ENCODE data around the gene TRIO. TPM values are rescaled to one million over a fixed set of nuclear protein-coding genes. Genes with fewer than 3 reads are reported as not detected.

The TRIO gene
- polyA plus RNA-seq, 1 experiment = 176 TPM

DNA sequence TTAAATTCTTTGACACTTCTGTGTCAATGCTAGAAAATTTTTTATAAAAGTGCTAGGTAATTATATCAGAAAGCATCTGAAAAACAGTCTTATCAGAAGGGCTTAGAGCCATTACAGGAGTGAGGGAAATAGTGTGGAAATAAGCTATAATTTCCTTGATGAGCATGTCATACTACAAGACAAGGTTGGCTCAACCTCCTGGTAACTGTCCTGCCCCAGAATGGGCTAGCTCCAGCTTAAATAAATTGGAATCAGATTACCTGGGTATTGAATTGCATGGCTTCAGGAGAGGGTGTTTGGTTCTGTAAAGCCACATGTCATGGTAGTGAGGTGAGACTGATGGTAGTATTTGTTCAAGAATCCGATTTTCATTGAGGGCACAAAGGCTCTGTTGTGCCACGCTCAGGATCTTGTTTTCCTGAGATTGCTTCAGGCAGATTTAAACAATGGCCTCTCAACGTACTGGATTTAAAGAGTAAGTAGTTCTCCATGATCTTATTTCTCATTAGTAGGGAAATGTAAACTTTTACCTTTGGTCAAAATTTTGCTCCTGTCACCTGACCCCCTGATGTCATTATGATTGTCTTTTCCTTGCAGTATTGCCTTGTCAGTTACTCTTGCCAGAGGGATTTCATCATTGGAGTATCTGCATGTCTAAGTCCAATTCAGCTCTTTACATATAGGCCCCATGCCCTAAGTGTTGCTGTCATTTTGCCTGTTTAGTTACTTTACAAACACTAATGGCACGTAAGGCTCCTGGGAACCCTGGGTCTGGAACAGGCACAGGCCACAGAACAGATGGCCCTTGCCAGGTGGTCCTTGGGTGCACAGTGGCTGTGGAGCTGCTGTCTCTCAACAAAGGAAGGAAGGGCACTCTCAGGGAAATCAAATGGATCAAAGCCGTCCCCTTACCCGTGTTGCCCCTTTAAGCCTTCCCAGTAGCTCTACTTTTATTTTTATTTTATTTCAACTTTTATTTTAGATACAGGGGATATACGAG is 21.3 kb downstream of the TRIO start:
- H3K27me3 ChIP-seq (ENCODE audit: control insufficient read depth, insufficient read depth, low read length) = no peaks in the 10 kb centered on the region
- H3K36me3 ChIP-seq (ENCODE audit: control insufficient read depth, insufficient read depth, low read length) = no peaks in the 10 kb centered on the region; the same call in 1 of the 2 replicates
- POLR2A ChIA-PET = no interaction called here
- TF ChIP-seq, protein P1, sequence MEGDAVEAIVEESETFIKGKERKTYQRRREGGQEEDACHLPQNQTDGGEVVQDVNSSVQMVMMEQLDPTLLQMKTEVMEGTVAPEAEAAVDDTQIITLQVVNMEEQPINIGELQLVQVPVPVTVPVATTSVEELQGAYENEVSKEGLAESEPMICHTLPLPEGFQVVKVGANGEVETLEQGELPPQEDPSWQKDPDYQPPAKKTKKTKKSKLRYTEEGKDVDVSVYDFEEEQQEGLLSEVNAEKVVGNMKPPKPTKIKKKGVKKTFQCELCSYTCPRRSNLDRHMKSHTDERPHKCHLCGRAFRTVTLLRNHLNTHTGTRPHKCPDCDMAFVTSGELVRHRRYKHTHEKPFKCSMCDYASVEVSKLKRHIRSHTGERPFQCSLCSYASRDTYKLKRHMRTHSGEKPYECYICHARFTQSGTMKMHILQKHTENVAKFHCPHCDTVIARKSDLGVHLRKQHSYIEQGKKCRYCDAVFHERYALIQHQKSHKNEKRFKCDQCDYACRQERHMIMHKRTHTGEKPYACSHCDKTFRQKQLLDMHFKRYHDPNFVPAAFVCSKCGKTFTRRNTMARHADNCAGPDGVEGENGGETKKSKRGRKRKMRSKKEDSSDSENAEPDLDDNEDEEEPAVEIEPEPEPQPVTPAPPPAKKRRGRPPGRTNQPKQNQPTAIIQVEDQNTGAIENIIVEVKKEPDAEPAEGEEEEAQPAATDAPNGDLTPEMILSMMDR (IDR thresholded peaks at IDR 0.05; ENCODE audit: insufficient read depth, low read depth, low read length) = no peak
- CTCF ChIA-PET = interaction anchor here (0.6 kb wide), 1 partner anchor 12 kb away, joined by 3 read pairs; no protein-coding TSS in a partner anchor
- no peak overlapping the region for H3K4me3 ChIP-seq (ENCODE audit: low read depth, low read length)
- no peak for DNase-seq (ENCODE audit: low read depth)

GRCh38 chr5:14165375-14166106 is 22.4 kb downstream of the TRIO start:
- ChIA-PET CTCF (interaction anchor here (0.6 to 1.0 kb wide), 2 partner anchors 11 to 57 kb away, joined by 3 read pairs; no protein-coding TSS in a partner anchor), POLR2A (no interaction called here)
- Histone ChIP-seq H3K36me3 (ENCODE audit: control insufficient read depth, insufficient read depth, low read length) (no peaks in the 10 kb centered on the region; the same call in none of the 2 replicates), H3K4me3 (ENCODE audit: low read depth, low read length) (no peak overlapping the region), H3K27me3 (ENCODE audit: control insufficient read depth, insufficient read depth, low read length) (no peaks in the 10 kb centered on the region)
- TF ChIP-seq, protein P1 (IDR thresholded peaks at IDR 0.05; ENCODE audit: insufficient read depth, low read depth, low read length) = no peak
- DNase-seq (ENCODE audit: low read depth) = no peak

DNA sequence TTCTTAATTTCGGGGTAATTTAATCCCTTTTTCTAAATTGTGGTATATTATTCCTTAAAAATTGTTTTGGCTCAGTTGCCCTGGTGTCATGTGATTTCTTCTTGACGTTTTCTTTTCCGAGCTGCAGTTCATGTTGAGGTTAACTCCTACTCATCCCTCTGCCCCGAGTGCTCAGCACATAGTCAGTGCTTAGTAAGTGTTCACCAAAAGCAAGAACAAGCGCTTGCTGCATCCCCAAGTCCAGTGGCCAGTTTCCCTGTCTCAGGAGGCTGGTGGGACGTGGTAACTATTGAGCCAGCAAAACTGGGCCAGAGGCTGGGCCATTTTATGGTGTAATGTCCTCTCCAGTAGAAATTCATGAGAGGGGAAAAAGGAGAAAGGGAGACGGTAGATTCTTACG is 23.3 kb downstream of the TRIO start:
- Histone ChIP-seq H3K4me3 (ENCODE audit: low read depth, low read length) (no peak overlapping the region), H3K27me3 (ENCODE audit: control insufficient read depth, insufficient read depth, low read length) (no peaks in the 10 kb centered on the region), H3K36me3 (ENCODE audit: control insufficient read depth, insufficient read depth, low read length) (no peaks in the 10 kb centered on the region; the same call in none of the 2 replicates)
- CTCF ChIA-PET = no interaction called here
- TF ChIP-seq, protein P1 (IDR thresholded peaks at IDR 0.05; ENCODE audit: insufficient read depth, low read depth, low read length) = no peak
- POLR2A ChIA-PET = no interaction called here
- DNase-seq (ENCODE audit: low read depth) = no peak

DNA sequence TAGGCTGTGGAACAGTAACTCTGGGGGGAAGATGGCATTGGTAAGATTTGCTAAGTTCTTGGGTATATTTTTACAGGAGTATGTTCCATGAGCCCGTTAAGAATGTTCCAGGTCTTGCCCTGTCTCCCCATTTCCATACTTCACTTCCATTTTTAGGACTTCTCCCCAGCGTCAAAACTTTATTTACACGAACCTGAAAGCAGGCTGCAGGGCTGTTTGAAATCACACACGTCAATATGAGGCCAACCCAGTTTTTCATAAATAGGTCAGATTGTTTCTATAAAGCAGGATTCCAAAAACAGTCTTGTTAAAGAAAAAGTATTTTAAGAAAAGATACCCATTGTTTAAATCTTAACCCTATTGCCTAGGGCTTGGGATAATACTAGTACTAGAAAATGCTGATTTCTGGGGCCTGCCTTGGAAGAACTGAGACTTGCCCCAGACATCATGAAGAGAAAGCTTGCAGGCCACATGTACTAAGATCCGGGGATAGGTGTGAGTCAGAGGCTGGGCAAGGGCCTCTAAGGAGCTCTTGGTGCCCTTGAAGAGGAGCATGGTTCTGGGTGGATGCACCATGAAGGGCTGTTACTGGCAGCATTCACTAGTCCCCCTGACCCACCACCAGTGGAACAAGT is 24.2 kb downstream of the TRIO start:
- H3K36me3 ChIP-seq (ENCODE audit: control insufficient read depth, insufficient read depth, low read length) = no peaks in the 10 kb centered on the region; the same call in none of the 2 replicates
- CTCF ChIA-PET = interaction anchor here (1.0 to 1.4 kb wide), 2 partner anchors 25 to 103 kb away, joined by 4 to 5 read pairs; no protein-coding TSS in a partner anchor
- DNase-seq (ENCODE audit: low read depth) = no peak
- H3K27me3 ChIP-seq (ENCODE audit: control insufficient read depth, insufficient read depth, low read length) = no peaks in the 10 kb centered on the region
- no peak overlapping the region for H3K4me3 ChIP-seq (ENCODE audit: low read depth, low read length)
- POLR2A ChIA-PET = interaction anchor here (0.5 to 0.7 kb wide), 2 partner anchors 11 to 22 kb away, joined by 3 to 4 read pairs; no protein-coding TSS in a partner anchor
- TF ChIP-seq, protein P1 (IDR thresholded peaks at IDR 0.05; ENCODE audit: insufficient read depth, low read depth, low read length) = no peak

All from BJ (cell line).